Activated T-helper 1 cell treated with Interleukin-2 at 50 U/mL for 16 hours (primary cell): Measurements from ENCODE around the gene LRP8.
A peak's percentile ranks its signal among the peaks of the same experiment; 100 is the strongest.
"Not testable (repeated sequence)": the region's sequence is repeated elsewhere in the genome, so short reads cannot be mapped to it uniquely, and the experiment has no call there.

ENCODE experiments used
- DNase-seq: peaks from one replicate; pipeline ENCODE4 v3.0.0-alpha.2; 2020; ENCODE audit warnings: low read depth

Gene LRP8

GRCh38 chr1:53283156-53283555, 44.7 kb downstream of the LRP8 start:
- not testable (repeated sequence) for DNase-seq

- no peak for DNase-seq
These were observed 46.7 kb downstream of the LRP8 start for GRCh38 chr1:53281133-53281532.

DNA sequence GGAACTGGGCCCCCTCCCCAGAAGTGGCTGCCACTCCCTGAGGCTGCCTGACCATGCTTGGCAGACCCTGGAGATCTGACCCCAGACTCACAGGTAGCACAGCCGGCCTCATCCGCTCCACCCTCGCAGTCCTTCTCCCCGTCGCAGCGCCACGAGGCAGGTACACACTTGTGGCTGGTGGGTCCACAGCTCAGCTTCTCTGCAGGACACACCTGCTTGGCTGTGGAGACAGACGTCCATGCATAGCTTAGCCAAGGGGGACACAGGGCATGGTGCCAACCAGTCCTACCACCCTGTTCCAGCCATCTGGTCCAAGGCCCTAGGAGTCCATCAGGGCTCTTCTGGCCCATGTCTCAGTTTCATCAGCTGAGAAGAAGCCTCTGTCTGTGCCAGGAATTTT, 47.4 kb downstream of the LRP8 start:
- DNase-seq = no peak

DNA sequence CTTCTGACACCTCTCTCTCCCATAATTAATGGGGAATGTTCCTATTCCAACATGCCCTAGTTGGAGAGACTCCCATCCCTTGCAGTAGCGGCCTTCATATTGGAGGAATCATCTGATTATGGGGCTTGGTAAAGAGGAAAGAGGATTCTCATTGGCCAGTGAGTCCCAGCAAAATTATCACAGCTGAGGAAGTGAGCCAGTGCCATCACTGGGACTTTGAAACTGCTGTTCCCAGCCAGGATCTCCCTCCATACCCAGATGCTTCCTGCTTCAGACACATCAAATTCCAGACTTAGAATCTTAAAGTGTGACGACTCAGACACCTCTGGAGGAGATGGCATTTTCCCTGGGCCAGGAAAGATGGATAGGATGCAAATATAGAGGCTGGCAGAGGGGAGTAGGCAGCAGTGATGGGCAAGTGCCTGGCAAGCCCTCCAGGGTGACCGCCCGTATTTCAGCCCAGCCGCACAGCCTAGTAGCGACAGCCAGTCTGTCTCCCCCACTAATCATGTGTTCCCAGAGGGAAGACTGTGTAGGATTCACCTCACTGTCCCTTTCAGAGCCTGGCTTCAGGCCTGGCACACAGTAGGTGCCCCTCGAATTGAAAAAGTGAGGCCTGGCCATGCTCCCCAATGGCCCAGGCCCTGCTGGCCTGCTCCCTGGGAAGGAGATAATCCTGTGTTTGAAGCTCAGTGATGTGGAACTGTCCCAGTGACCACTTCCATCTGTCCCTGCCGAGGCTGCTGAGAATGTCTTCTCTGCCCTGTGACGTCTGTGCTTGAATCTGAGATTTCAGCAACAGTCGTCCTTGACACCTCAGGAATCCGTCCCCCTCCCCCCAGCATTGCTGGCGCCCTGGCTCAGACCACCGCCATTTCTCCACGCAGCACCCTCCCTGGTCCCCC, 48.3 kb downstream of the LRP8 start:
- no peak for DNase-seq

DNA sequence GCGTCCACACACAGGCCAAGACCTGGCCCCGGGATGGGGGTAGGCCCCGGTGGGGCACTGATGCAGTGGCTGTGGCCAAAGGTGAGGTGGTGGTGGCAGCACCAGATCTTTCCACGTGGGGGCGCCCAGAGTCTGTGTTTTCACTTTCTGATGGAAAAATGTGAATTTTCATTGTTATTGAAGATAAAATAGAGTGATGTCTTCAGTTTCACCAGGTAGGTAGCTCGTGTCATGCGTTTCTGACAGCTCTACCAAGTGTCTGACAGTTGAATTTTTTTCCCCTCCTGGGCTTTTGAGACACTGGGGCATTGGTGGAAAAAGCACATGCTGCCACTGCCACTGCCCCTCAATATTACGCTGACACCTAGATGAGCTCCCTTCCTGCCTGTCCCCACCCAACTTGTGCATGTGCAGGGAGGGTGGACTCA, 49.6 kb downstream of the LRP8 start:
- DNase-seq = peak; percentile 48

GRCh38 chr1:53277326-53277725, 50.5 kb downstream of the LRP8 start:
- no peak for DNase-seq

GRCh38 chr1:53276902-53277281, 51.0 kb downstream of the LRP8 start:
- no peak for DNase-seq

DNA sequence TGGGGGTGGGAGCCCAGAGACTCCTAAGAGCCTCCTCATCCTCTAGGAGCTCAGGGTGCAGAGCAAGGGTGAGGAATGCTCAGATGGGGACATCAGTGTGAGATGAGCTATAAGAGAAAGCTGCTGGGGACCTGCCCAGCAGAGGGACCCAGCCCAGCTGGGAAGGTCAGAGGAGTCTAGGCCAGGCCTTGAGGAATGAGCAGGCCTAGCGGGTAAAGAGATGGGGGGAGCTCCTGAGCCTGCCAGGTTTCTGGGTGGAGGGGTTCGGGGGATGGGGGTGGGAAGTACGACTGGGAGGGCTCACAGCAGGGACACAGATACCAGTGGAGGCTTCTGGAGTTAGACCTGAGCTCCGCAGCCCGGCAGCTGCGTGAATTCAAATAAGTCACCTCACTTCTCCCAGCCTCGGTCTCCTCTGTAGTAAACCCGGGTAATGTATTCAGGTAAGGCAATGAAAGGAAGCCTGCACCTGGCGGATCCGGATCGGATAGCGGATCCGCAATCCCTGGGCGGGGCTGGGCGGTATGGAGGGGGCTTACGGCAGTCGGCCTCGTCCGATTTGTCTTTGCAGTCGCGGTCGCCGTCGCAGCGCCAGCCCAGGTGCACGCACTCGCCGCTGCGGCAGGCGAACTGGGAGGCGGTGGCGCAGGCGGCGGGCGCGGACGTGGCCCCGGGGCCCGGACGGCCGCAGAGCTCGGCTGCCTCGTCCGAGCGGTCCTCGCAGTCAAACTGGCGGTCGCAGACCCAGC, 51.5 kb downstream of the LRP8 start:
- DNase-seq = no peak

- no peak for DNase-seq
These were observed 52.3 kb downstream of the LRP8 start for GRCh38 chr1:53275566-53275965.

DNA sequence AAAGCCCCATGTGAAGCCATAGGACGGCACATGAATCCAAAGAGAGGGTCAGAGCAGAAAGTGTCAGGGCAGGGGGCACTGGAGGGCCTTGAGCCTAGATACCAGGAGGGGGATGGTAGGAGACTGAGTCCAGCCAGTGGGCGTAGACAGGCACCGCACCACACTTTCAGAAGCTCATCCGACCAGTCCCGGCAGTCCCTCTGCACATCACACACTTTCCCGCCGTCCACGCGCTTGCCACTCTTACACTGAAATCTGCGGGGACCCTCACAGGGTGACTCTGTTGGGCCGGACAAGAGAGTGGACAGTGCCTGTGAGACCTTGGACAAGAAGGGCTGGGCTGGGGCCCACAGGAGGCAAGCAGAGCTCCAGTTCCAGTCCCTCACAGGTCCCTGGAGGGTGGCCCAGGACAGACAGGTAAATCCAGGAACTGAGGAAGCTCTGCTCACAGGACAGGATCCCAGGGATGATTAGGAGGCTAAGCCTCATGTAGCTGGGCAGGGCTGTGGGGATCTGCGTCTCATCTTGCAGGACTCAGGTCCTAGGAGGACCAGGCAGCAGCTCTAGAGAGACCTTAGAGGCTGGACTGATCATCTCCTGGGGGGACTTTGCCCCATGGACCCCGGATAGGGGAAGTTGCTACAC, 53.2 kb downstream of the LRP8 start:
- DNase-seq = no peak

GRCh38 chr1:53274026-53274425, 53.8 kb downstream of the LRP8 start:
- no peak for DNase-seq

DNA sequence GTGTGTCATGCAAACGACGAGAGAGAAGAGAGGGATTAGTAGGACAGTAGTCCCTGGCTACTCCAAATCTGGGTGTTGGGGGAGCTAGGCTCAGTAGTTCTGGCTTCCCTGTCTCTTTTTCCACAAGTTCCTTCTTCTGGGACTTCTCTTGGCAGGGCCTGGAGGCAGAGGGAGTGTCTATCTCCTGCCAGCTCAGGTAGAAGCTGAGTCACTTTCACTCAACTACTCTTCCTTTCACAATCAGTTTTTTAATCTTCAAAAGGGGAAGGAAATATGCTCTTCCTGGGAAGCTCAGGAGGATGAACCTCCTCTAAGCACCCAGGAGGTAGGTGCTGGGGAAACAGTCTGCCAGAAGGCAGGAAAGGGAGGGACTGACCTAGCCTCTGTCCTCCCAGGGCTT, 54.3 kb downstream of the LRP8 start:
- DNase-seq = no peak

- no peak for DNase-seq
These were observed 55.5 kb downstream of the LRP8 start for GRCh38 chr1:53272349-53272748.

GRCh38 chr1:53271446-53272090, 56.3 kb downstream of the LRP8 start:
- DNase-seq = no peak

- DNase-seq = no peak
These were observed 57.0 kb downstream of the LRP8 start for GRCh38 chr1:53270873-53271272.

- no peak for DNase-seq
These were observed 57.8 kb downstream of the LRP8 start for GRCh38 chr1:53270107-53270506.

- no peak for DNase-seq
These were observed 60.1 kb downstream of the LRP8 start for GRCh38 chr1:53267761-53268160.

- DNase-seq = no peak
These were observed 61.8 kb downstream of the LRP8 start for GRCh38 chr1:53266038-53266437.

DNA sequence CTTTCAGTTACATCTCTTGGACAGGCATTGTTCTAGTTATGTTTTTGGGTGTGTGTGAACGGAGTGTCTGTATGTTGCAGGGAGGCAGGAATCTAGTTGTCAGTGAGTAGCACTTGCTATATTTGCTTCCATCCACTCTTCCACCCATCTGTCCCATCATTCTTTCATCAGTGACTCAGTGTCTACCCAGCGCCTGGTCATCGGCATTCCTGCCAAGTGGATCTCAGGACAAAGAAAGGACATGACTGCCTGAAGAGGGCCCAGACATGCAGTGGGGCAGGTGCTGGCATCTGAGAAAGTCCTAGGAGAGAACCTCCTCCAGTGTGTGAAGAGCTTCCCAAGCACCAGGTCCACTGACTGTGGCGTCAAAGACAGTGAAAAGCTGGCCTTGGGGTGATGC, 62.3 kb downstream of the LRP8 start:
- no peak for DNase-seq

- DNase-seq = no peak
These were observed 63.8 kb downstream of the LRP8 start for GRCh38 chr1:53264048-53264447.

DNA sequence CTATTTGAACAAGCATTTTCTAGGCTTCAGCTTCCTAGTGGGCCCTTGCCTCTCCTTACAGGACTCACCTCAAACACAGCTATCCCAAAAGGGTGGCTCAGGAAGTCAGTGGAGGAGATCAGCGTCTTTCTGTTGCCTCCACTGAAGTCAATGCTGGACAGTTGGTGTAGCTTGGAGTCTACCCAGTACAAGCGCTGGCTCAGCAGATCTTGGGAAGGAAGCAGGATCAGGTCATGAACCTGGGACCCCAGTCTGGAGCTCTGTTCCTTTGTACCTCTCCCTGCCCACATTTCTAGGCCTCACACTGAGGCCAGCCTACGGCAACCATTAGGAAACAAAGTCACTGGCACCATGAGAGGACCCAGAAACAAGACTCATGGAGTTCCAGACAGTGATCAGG, 65.9 kb downstream of the LRP8 start:
- DNase-seq = no peak

GRCh38 chr1:53260631-53261247, 67.1 kb downstream of the LRP8 start:
- DNase-seq = no peak
